ENCODE data around the gene SOAT2.

SOAT2 gene

DNA sequence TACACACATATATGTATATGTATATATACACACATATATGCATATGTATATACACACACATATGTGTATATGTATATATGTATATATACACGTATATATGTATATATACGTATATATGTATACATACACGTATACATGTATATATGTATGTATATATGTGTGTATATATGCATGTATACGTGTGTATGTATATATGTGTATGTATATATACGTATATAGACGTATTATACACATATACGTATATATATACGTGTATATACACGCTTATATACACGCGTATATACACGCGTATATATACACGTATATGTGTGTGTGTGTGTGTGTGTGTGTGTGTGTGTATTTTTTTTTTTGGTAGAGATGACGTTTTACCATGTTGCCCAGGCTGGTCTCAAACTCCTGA lies 44.4 kb downstream of the SOAT2 start:
- H3K79me2 ChIP-seq (ENCODE audit: insufficient read depth, low read depth), result no peaks in the 10 kb centered on the region
- H3K4me2 ChIP-seq, result no peak overlapping the region
- no peaks in the 10 kb centered on the region for H3K4me1 ChIP-seq (ENCODE audit: low read depth, poor library complexity, severe bottlenecking)

DNA sequence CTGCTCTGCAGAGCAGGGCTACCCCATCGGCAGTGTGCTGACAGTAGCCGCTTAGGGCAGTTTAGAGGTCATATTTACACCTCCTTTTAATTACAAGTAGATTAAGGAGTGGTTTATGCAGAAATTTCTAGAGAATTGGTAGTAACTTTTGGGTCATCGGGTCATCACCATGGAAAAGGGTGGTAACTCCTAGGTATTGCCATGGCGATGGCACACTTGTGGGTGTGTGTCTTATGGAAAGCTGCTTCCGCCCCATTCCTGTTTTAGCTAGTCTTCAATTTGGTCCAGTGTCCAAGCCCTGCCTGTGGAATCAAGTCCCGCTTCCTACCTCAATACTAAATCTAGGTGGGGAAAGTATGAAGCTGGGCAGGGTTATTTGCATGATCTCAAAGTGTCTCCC lies 47.8 kb downstream of the SOAT2 start:
- no peak for TF ChIP-seq CTCF (conservative IDR thresholded peaks at IDR 0.05; ENCODE audit: low read depth, low read length)
- H3K4me3 ChIP-seq (IDR thresholded peaks at IDR 0.05; ENCODE audit: insufficient read depth, low read depth, low read length), result no peak overlapping the region
- no peak overlapping the region for H3K4me2 ChIP-seq
- H3K79me2 ChIP-seq (ENCODE audit: insufficient read depth, low read depth), result no peaks in the 10 kb centered on the region
- no peaks in the 10 kb centered on the region for H4K20me1 ChIP-seq (ENCODE audit: insufficient read depth)
- no peaks in the 10 kb centered on the region for H3K36me3 ChIP-seq (ENCODE audit: insufficient read depth)
- no peak overlapping the region for H3K27ac ChIP-seq
- H3K27me3 ChIP-seq (ENCODE audit: insufficient read depth, low read depth), result no peaks in the 10 kb centered on the region
- H3K4me1 ChIP-seq (ENCODE audit: low read depth, poor library complexity, severe bottlenecking), result peaks cover under 1% of the 10 kb centered on the region
- no peak overlapping the region for H2AFZ ChIP-seq (ENCODE audit: low read depth)
- no peak overlapping the region for H3K9ac ChIP-seq

More for the DNA sequence above, 44.4 kb downstream of the SOAT2 start:
- Histone ChIP-seq H3K36me3 (ENCODE audit: insufficient read depth) (no peaks in the 10 kb centered on the region), H3K27ac (no peak overlapping the region), H4K20me1 (ENCODE audit: insufficient read depth) (no peaks in the 10 kb centered on the region), H2AFZ (ENCODE audit: low read depth) (no peak overlapping the region), H3K9ac (no peak overlapping the region), H3K4me3 (IDR thresholded peaks at IDR 0.05; ENCODE audit: insufficient read depth, low read depth, low read length) (no peak overlapping the region), H3K27me3 (ENCODE audit: insufficient read depth, low read depth) (no peaks in the 10 kb centered on the region)
- TF ChIP-seq CTCF (conservative IDR thresholded peaks at IDR 0.05; ENCODE audit: low read depth, low read length), result no peak

GRCh38 chr12:53152390-53152789 lies 49.1 kb downstream of the SOAT2 start:
- TF ChIP-seq CTCF (conservative IDR thresholded peaks at IDR 0.05; ENCODE audit: low read depth, low read length), result no peak
- Histone ChIP-seq H3K36me3 (ENCODE audit: insufficient read depth) (no peaks in the 10 kb centered on the region), H3K79me2 (ENCODE audit: insufficient read depth, low read depth) (no peaks in the 10 kb centered on the region), H3K4me1 (ENCODE audit: low read depth, poor library complexity, severe bottlenecking) (peaks cover 6% of the 10 kb centered on the region), H3K4me2 (no peak overlapping the region), H3K27me3 (ENCODE audit: insufficient read depth, low read depth) (no peaks in the 10 kb centered on the region), H2AFZ (ENCODE audit: low read depth) (no peak overlapping the region), H3K4me3 (IDR thresholded peaks at IDR 0.05; ENCODE audit: insufficient read depth, low read depth, low read length) (no peak overlapping the region), H4K20me1 (ENCODE audit: insufficient read depth) (no peaks in the 10 kb centered on the region), H3K27ac (no peak overlapping the region), H3K9ac (no peak overlapping the region)

DNA sequence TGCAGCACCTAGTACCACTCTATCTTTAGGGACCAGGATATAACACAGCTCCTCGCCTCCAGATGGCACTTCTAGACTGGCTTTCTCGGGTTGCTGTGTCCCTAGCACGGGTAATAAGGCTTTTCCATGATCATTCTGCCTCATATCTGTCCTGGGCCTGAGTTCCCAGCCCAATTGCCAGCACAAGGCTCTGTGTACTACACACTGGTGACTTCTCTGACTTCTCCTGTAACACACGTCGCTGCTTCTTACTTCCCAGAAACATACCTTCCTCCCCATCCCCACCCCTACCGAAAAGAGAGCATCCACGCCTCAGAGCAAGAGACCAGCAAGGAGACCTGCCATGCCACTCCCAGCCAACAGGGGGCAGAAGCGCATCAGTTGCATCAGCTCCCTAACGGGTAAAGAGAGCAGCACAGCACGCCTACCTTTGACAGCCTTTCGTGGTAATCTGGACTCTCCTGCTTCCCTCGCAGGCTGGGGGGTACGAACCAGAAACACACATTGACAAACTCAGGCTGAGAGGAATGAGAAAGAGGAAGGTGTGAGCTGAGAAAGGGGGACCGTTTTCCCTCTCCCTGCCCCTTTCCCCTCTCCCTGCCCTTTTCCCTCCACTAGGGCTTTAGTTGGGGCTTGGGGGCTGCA lies 56.0 kb downstream of the SOAT2 start:
- Histone ChIP-seq H3K4me3 (IDR thresholded peaks at IDR 0.05; ENCODE audit: insufficient read depth, low read depth, low read length) (no peak overlapping the region), H3K4me1 (ENCODE audit: low read depth, poor library complexity, severe bottlenecking) (peaks cover 27% of the 10 kb centered on the region), H2AFZ (ENCODE audit: low read depth) (peak overlapping the region; percentile 66), H4K20me1 (ENCODE audit: insufficient read depth) (no peaks in the 10 kb centered on the region), H3K79me2 (ENCODE audit: insufficient read depth, low read depth) (no peaks in the 10 kb centered on the region), H3K36me3 (ENCODE audit: insufficient read depth) (no peaks in the 10 kb centered on the region), H3K9ac (peak overlapping the region; percentile 3; the same call in 1 of the 2 replicates), H3K4me2 (peak overlapping the region; percentile 47), H3K27ac (peak overlapping the region; percentile 23; the same call in 1 of the 2 replicates), H3K27me3 (ENCODE audit: insufficient read depth, low read depth) (no peaks in the 10 kb centered on the region)
- TF ChIP-seq CTCF (conservative IDR thresholded peaks at IDR 0.05; ENCODE audit: low read depth, low read length), result peak; percentile 100
